Small intestine (tissue), 7 donors: Measurements from ENCODE around the gene TUBB2A. TPM values are rescaled to one million over a fixed set of nuclear protein-coding genes. Genes with fewer than 3 reads are reported as not detected.
A peak's percentile ranks its signal among the peaks of the same experiment; 100 is the strongest.
"Not testable (repeated sequence)": the region's sequence is repeated elsewhere in the genome, so short reads cannot be mapped to it uniquely, and the experiment has no call there.

Experiments used
- DNase-seq, 2 donors: peaks; one replicate each; pipeline versions ENCODE4 v3.0.0 to v3.0.0-alpha.2; 2013
- FAIRE-seq: peaks from 2 replicates; lab custom pipeline; 2012; peaks lifted over from hg19 to GRCh38; lab: Jason Lieb, UNC
- H3K27ac ChIP-seq, 3 donors: one replicate each; pipeline ENCODE4 v1.5.1; 2013; ENCODE audit warnings: low read length in 2 of 3, mild to moderate bottlenecking in 2 of 3, control low read depth in 1 of 3, inconsistent platforms in 1 of 3, low read depth in 1 of 3, moderate library complexity in 1 of 3
- H3K27me3 ChIP-seq, 3 donors: one replicate each; pipeline ENCODE4 v1.6.1; 2013; ENCODE audit warnings: low read length in 3 of 3, inconsistent platforms in 1 of 3; ENCODE audit not compliant: control insufficient read depth in 3 of 3, insufficient read depth in 3 of 3
- H3K36me3 ChIP-seq, 3 donors: one replicate each; pipeline ENCODE4 v1.6.1; 2013; ENCODE audit warnings: low read length in 3 of 3, inconsistent platforms in 1 of 3, low read depth in 1 of 3, mild to moderate bottlenecking in 1 of 3, moderate library complexity in 1 of 3; ENCODE audit not compliant: control insufficient read depth in 3 of 3, insufficient read depth in 2 of 3
- H3K4me1 ChIP-seq, 3 donors: one replicate each; pipeline ENCODE4 v1.6.1; 2013; ENCODE audit warnings: low read length in 2 of 3, inconsistent platforms in 1 of 3, low read depth in 1 of 3, mild to moderate bottlenecking in 1 of 3, moderate library complexity in 1 of 3; ENCODE audit not compliant: control insufficient read depth in 3 of 3, insufficient read depth in 2 of 3
- H3K4me3 ChIP-seq, 3 donors: one replicate each; pipeline ENCODE4 v1.5.1; 2013; ENCODE audit warnings: low read length in 3 of 3, control low read depth in 1 of 3, inconsistent platforms in 1 of 3, low read depth in 1 of 3, mild to moderate bottlenecking in 1 of 3, moderate library complexity in 1 of 3
- H3K9me3 ChIP-seq, 2 donors: one replicate each; pipeline ENCODE4 v1.6.1; 2013; ENCODE audit warnings: low read depth in 1 of 2, low read length in 1 of 2; ENCODE audit not compliant: control insufficient read depth in 2 of 2, insufficient read depth in 1 of 2
- WGBS, 3 donors: extraction: QIAGEN DNeasy Blood & Tissue Kit; methylation state at CpG; one replicate each; pipeline ENCODE4 v1.1.7; 2013; 5-methylcytosine and 5-hydroxymethylcytosine counted together
- polyA plus RNA-seq, 4 donors: library from polyadenylated mRNA; stranded (reverse) in 3 of 4; unstranded in 1 of 4; fragments of 200-250 nt in 3 of 4; fragments of 120-200 nt in 1 of 4; gene quantifications; one replicate each; pipeline versions ENCODE4 v1.2.1 to v1.2.3, GENCODE V29; 2013
- donor health status: healthy with polysubstance abuse.
- donor health status: control.
- donor health status: control.
- donor health status: Bipolar disorder and iron deficiency.
- donor health status: healthy.

Gene TUBB2A
- polyA plus RNA-seq, 4 donors, result 39.7 to 97.1 (median 67.0) TPM

GRCh38 chr6:3140201-3140600 is 17.1 kb downstream of the TUBB2A start:
- no peaks in the 10 kb centered on the region for H3K9me3 ChIP-seq
- no peaks in the 10 kb centered on the region for H3K27me3 ChIP-seq
- 89 to 93% (median 90%) methylated on average over 20 of the region's 20 CpGs for WGBS, 3 donors
- peak overlapping the region in 1 of 3 donors; percentile 82 for H3K27ac ChIP-seq
- FAIRE-seq (no peak), DNase-seq (no peak)
- peaks cover 3 to 75% (median 4%) of the 10 kb centered on the region in 3 donors for H3K36me3 ChIP-seq
- H3K4me1 ChIP-seq, result peaks cover 6 to 33% (median 9%) of the 10 kb centered on the region in 3 donors
- H3K4me3 ChIP-seq, result no peak overlapping the region

- 15 to 38% (median 34%) methylated on average over 12 to 14 of the region's 14 CpGs for WGBS, 3 donors
- Histone ChIP-seq H3K27me3 (no peaks in the 10 kb centered on the region), H3K9me3 (no peaks in the 10 kb centered on the region), H3K27ac (peak overlapping the region; percentile 71 to 82 (median 78)), H3K4me3 (no peak overlapping the region), H3K36me3 (peaks cover 3 to 68% (median 4%) of the 10 kb centered on the region in 3 donors), H3K4me1 (peaks cover 6 to 36% (median 9%) of the 10 kb centered on the region in 3 donors)
- FAIRE-seq, result no peak
- peak; percentile 92 to 95 for DNase-seq
These were observed 18.0 kb downstream of the TUBB2A start for GRCh38 chr6:3139090-3139903.

GRCh38 chr6:3138341-3138740 is 19.0 kb downstream of the TUBB2A start:
- peak overlapping the region in 1 of 3 donors; percentile 73 for H3K27ac ChIP-seq
- 33 to 64% (median 60%) methylated on average over 1 of the region's 1 CpG for WGBS, 3 donors
- H3K36me3 ChIP-seq, result peaks cover under 1 to 65% (median 2%) of the 10 kb centered on the region in 3 donors
- H3K4me1 ChIP-seq, result peaks cover 6 to 40% (median 9%) of the 10 kb centered on the region in 3 donors
- H3K4me3 ChIP-seq, result no peak overlapping the region
- DNase-seq (no peak), FAIRE-seq (no peak)
- no peaks in the 10 kb centered on the region for H3K9me3 ChIP-seq
- H3K27me3 ChIP-seq, result no peaks in the 10 kb centered on the region

- Histone ChIP-seq H3K4me1 (peaks cover 6 to 38% (median 9%) of the 10 kb centered on the region in 3 donors), H3K27ac (peak overlapping the region in 1 of 3 donors; percentile 73)
- DNase-seq, result not testable (repeated sequence)
These were observed 19.5 kb downstream of the TUBB2A start for GRCh38 chr6:3137873-3138272.

GRCh38 chr6:3137057-3137777 is 20.1 kb downstream of the TUBB2A start:
- FAIRE-seq, result no peak
- 70 to 83% (median 78%) methylated on average over 12 of the region's 12 CpGs for WGBS, 3 donors

More at GRCh38 chr6:3137873-3138272, 19.5 kb downstream of the TUBB2A start:
- not testable (repeated sequence) for H3K9me3 ChIP-seq, H3K27me3 ChIP-seq, H3K4me3 ChIP-seq, FAIRE-seq
- H3K36me3 ChIP-seq, result peaks cover 0 to 65% (median 4%) of the 10 kb centered on the region in 3 donors
- 69 to 84% (median 77%) methylated on average over 6 of the region's 6 CpGs for WGBS, 3 donors

GRCh38 chr6:3136292-3137011 is 20.9 kb downstream of the TUBB2A start:
- Histone ChIP-seq H3K27ac (peak overlapping the region in 1 of 3 donors; percentile 33), H3K27me3 (no peaks in the 10 kb centered on the region), H3K4me1 (peaks cover 6 to 35% (median 9%) of the 10 kb centered on the region in 3 donors), H3K4me3 (no peak overlapping the region), H3K9me3 (no peaks in the 10 kb centered on the region), H3K36me3 (peaks cover 0 to 71% (median 9%) of the 10 kb centered on the region in 3 donors)
- FAIRE-seq (no peak), DNase-seq (no peak)
- 79 to 86% (median 85%) methylated on average over 8 of the region's 8 CpGs for WGBS, 3 donors

More at GRCh38 chr6:3137057-3137777, 20.1 kb downstream of the TUBB2A start:
- no peak overlapping the region for H3K27ac ChIP-seq
- H3K27me3 ChIP-seq, result no peaks in the 10 kb centered on the region
- peaks cover 0 to 69% (median 6%) of the 10 kb centered on the region in 3 donors for H3K36me3 ChIP-seq
- DNase-seq, result peak in 1 of 2 donors; percentile 34
- H3K4me3 ChIP-seq, result no peak overlapping the region
- H3K9me3 ChIP-seq, result no peaks in the 10 kb centered on the region
- peaks cover 6 to 35% (median 9%) of the 10 kb centered on the region in 3 donors for H3K4me1 ChIP-seq

- H3K27ac ChIP-seq, result peak overlapping the region in 1 of 3 donors; percentile 33
- DNase-seq (peak; percentile 47 to 59), FAIRE-seq (no peak)
- peaks cover 6 to 35% (median 9%) of the 10 kb centered on the region in 3 donors for H3K4me1 ChIP-seq
- H3K36me3 ChIP-seq, result peaks cover 0 to 72% (median 12%) of the 10 kb centered on the region in 3 donors
- no peaks in the 10 kb centered on the region for H3K27me3 ChIP-seq
- H3K4me3 ChIP-seq, result no peak overlapping the region
- H3K9me3 ChIP-seq, result no peaks in the 10 kb centered on the region
- WGBS, 3 donors, result 40 to 63% (median 43%) methylated on average over 13 of the region's 13 CpGs
These were observed 21.6 kb downstream of the TUBB2A start for GRCh38 chr6:3135668-3136291.
